NCI-H2029 treated with DMSO at 0.1 percent for 48 hours (cell line): ENCODE results near the gene DLGAP5.
A peak's percentile ranks its signal among the peaks of the same experiment; 100 is the strongest.

Source experiments
- DNase-seq: peaks from one replicate; lab custom pipeline; 2025; lab: John Stamatoyannopoulos, UW

Gene DLGAP5

DNA sequence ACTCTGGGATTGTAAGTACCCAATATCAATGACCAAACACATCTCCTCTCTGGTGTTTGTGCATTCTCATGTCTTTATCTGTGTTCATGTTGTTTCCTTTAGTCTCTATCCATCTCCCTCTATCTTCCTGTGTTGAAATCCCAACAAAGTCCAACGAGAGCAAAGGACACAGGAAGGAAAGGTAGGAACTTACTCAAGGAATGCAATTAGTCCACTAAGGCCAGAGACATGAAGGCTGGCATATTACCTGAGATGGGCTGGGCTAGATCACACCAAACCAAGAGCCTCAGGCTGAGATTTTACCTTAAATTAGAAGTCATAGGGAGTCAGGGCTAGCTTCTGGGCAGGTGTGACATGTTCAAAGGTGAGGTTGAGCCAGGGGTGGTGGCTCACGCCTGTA is 76.7 kb downstream of the DLGAP5 start:
- DNase-seq, result no peak

DNA sequence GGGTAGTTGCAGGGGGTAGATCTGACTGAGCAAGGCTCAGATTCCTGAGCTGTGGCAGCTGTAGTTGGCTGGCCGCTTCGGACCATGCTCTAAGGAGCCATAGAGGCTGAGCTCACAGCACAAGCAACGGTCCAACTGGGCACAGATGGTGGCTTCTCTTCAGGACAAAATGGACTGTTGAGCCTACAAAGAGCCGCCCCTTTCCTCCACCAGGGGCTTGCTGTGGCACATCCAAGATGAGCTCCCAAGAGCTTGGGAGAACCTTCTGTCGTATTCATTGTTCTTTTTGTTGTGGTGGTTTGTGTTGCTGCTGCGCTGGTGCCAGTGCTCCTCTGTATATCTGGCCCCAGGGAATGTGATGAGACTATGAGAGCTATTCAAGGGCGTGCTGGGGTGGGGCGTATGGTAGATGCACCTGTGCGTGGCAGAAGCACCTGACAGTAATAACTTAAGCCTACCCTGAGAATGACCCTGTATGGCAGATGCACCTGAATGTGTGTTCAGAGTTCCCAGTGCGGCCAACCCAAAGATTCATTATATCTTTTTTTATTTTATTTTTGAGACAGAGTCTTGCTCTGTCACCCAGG is 80.2 kb downstream of the DLGAP5 start:
- no peak for DNase-seq

DNA sequence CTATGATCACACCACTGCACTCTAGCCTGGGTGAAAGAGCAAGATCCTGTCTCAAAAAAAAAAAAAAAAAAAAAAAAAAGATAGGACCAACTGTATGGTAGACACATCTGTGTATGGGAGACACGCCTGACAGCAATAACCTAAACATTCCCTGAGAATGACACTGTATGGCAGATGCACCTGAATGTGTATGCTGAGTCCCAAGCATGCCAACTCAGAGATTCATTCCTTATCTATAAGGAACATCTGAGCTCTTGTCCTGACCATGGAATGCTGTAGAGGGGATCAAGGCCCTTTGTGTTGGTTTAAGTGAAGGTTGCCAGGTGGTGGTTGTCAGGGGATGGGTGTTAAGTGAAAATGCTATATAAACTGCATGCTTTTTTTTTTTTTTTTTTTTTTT is 81.5 kb downstream of the DLGAP5 start:
- DNase-seq, result no peak

DNA sequence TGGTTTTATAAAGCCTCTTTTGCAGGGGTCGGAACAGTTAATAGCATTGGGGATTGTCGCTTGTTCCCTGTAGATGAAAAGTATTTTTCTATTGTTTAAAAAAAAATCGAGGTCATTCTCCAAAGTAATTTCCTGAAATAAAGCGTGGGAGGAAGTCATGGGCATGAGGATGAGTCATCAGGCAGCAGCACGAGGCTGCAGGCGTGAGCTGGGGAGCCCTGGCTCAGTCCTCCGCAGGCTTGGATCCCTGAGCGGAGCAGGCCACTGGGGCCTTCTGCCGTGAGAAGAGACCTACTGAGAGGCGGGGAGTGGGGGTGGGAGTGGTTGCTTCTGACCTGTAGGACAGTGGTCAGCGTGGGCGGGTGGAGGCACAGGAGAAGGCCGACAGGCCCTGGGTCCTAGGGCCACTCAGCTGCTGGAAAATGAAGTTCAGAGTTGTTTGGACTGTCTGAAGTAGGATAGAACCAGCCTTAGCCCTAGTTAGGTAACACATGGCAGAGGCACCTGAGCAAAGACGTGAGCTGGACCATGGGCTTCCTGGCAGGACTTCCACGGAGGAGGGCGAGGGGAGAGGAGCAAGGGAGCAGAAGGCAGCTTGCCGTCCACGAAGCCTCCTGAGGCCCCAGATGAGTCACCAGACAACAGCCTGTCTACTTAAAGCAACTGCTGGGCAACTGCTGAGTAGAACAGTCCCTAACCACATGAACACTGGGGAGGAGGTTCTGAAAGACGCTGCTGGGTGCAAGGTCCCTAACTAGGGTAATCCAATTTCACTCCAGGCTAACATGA is 83.4 kb downstream of the DLGAP5 start:
- DNase-seq, result no peak

DNA sequence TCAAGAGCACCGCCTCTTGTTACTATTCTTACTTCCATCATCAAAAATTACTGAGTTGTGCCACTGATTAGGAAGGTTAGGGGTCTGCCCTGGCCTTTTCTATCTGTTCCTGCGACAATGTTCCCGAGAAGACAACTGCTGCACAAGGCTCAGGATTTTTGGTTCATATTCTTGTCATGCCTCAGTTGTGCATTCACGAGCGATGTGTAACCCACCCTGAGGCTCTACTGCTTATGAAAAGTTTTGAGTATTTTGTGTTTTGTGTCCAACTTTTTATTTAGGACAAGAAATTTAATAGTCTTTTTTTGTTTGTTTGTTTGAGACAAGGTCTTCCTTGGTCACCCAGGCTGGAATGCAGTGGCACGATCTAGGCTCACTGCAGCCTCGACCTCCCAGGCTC is 85.4 kb downstream of the DLGAP5 start:
- DNase-seq, result no peak

DNA sequence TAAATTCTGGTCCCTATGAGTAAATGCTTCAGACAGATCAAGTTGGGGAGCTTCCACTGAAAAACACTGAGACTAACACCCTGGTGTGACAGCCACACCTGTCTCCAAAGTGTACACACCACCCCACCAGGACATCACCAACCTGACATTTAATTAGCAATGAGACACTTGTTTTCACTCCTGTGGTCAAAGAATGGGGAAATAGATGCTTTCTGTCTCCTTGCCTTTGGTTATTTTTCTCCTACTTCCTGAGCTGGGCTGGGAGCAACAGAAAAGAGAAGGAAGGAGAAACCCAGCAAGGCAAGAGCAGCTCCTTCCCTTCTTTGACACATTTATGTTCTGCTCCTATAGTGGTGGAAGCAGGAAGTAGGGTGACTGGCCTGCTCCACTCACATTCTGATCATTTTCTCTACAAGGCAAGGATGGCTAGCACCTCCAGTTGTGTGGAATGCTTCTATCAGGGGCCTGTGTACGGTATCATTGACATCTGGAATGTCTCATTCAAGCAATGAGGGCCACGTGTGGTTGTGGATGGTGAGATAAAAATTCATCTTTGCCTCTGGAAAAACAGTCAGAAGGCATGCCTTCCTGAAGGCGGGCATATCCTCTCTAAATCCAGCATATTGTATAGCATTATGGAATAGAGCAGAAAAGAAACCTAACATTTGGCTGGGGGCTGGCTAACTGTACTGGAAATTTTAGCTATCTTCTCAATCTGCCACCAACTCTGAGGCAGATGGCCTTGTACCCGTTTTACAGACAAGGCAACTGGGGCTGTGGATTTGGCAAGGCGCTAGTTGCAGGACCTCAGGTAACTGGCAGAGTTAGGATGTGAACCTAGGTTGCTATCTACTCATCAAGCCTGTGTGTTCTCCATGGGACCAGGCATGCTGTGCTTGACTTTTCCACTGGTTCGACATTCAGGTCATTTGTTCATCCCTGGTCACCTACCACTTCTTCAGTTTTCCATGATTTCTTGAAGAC is 87.1 kb downstream of the DLGAP5 start:
- no peak for DNase-seq

DNA sequence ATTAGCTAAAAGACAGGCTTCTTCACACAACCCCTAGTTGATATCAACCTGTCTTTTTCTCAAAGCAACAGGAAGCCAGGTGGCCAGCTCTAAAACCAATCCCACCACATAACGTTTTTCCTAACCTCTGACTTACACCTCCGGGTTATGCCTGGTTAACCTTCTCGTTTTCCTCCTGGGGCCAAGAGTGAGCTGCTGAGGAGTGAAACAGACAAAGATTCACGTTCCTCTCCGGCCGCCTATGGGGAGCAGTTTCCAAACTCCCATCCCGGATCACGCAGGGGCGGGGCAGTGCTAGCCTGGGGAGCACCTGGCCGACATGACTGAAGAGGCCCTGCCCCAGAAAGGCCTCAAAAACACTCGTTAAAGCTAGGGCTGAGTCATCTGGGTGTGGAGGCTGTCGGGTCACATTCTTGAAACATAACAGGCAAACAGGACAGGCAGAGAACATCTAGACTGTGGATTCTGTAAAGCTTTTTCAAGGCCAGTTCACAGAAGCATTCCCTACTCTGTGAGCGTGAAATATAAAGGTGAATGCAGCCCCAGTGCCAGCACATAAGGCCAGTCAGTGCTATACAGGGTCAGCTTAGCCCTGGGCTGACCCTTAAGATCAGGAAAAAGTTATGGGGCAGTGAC is 88.3 kb downstream of the DLGAP5 start:
- peak; percentile 60 for DNase-seq

DNA sequence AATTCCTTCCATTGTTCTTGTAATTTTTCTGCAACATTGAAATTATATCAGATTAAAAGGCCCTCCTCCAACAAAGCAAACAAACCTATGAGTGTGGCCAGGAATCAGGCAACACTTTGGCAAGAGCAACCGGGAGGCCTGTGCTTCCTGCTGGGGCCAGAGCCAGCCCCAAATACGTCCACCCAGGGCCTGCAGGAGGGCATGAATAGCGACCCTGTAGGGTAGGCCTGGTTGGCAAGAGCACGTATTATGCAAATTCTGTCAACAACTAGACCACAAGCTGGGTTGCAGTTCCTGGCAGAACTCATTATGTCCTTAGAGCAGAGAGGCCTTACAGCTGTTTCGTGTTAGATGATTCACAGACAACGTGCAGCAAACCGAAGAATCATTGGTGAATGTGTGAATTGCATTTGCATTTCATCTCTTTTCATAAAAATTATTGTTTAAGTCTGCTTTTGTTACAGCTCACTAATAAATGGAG is 89.2 kb downstream of the DLGAP5 start:
- peak; percentile 97 for DNase-seq

DNA sequence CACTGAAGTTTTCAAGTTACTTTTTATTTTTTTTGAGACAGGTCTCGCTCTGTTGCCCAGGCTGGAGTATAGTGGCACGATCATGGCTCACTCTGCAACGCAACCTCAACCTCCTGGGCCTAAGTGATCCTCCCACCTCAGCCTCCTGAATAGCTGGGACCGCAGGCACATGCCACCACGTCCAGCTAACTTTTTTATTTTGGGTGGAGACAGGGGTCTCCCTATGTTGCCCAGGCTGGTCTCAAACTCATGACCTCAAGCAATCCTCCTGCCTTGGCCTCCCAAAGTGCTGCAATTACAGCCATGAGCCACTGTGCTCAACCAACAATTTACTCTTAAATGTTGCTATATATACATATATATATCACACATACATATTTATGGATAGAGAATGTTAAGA is 89.7 kb downstream of the DLGAP5 start:
- no peak for DNase-seq

DNA sequence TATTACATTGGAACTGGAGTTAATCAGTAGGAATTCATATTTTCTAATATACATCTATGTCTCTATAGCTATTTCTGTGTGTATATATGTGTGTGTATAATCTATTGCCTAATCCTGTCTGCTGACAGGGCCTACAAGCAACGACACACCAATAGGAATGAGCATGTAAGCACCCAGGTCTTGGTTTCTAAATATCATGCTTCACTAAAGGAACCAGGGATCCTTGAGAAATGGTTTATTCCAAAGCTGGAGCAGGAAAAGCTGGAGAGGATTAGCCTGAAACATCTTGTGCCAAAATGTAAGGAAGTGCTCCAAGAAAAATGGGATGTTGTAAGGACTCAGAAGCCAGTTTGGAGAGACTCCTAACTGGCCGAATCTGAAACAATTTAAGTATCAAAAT is 91.6 kb downstream of the DLGAP5 start:
- DNase-seq, result no peak

DNA sequence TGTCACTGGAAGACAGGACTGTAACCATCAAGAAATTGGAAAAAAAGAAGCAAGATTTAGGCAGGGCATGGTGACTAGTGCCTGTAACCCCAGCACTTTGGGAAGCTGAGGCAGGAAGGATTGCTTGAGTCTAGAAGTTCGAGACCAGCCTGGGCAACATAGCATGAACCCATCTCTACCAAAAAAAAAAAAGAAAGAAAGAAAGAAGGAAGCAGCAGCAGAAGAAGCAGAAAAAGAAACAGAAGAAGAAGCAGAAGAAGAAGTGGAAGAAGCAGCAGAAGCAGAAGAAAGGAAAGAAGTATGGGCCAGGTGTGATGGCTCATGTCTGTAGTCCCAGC is 92.9 kb downstream of the DLGAP5 start:
- DNase-seq, result no peak
